HG03354 (cell line): ENCODE results near the gene FGF11.

Experiments used
- ATAC-seq: cut with Tn5 transposase; IDR thresholded peaks from one replicate; pipeline ENCODE4 v1.9.1; 2021; ENCODE audit warnings: mild to moderate bottlenecking; ENCODE audit not compliant: unreplicated experiment, poor library complexity, severe bottlenecking

FGF11 gene

DNA sequence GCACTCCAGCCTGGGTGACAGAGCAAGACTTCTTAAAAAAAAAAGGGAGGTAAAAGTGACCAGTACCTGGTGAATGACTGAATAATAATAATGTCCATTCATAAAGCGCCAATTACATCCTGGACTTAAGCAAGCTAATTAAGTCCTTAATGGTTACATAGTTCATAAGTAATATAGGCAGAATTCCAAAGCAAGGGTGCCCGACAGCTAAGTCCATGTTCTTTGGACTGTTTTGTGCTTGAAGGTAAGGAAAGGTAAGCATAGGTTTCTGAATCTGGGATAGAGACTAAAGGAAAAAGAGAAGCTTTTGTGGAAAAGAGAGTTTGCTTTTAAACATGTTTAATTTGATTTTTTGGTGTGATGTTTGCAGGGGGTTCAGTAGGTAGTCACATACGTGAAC, 54.6 kb downstream of the FGF11 start:
- no peak for ATAC-seq
